NT2/D1 (cell line): ENCODE measurements around the gene RBM5.

ENCODE experiments used
- SUZ12 ChIP-seq: IDR thresholded peaks from 2 replicates; pipeline ENCODE4 v1.6.1; 2011; ENCODE audit not compliant: insufficient read length, insufficient read depth; ENCODE audit errors: extremely low read depth
- YY1 ChIP-seq: IDR thresholded peaks from 2 replicates; pipeline ENCODE4 v1.6.1; 2011; ENCODE audit not compliant: insufficient read length, insufficient read depth
- ZNF274 ChIP-seq: IDR thresholded peaks from 2 replicates; pipeline ENCODE4 v1.6.1; 2011; ENCODE audit warnings: mild to moderate bottlenecking, low read depth, low read length

GRCh38 chr3:50167069-50167840 is 78.5 kb downstream of the RBM5 start:
- TF ChIP-seq YY1, result no peak
- no peak for TF ChIP-seq ZNF274
- no peak for TF ChIP-seq SUZ12
